GM12878 (cell line): Measurements from ENCODE around the gene PPP5C. TPM values are rescaled to one million over a fixed set of nuclear protein-coding genes. Genes with fewer than 3 reads are reported as not detected.
"Not testable (repeated sequence)": the region's sequence is repeated elsewhere in the genome, so short reads cannot be mapped to it uniquely, and the experiment has no call there.

Experiments
- ATAC-seq: fragments of 200-7000 bp; cut with Tn5 transposase; 3 replicates; pipeline ENCODE4 v1.9.1; 2020; ENCODE audit warnings: mild to moderate bottlenecking, moderate library complexity
- BruUV-seq: library from RNA; stranded (reverse); fragments of 400-500 nt; replicated peaks from 2 replicates; lab custom pipeline; 2021; lab: Mats Ljungman, UMichigan
- CTCF ChIA-PET: fragments of 300-600 bp; sonication (Branson Sonifier 250); formaldehyde crosslinking; extraction: SDS; loops from one replicate; lab custom pipeline; 2021; ENCODE audit warnings: inconsistent platforms; lab: Yijun Ruan, JAX
- POLR2A ChIA-PET: fragments of 350-600 bp; formaldehyde crosslinking; extraction: SDS; loops from one replicate; lab custom pipeline; 2021; ENCODE audit warnings: inconsistent platforms; lab: Charles Lee
- RAD21 ChIA-PET: fragments of 300-600 bp; sonication (Branson Sonifier 250); formaldehyde crosslinking; loops from one replicate; lab custom pipeline; 2023; ENCODE audit warnings: antibody characterized with exemption; ENCODE audit not compliant: unreplicated experiment; lab: Charles Lee
- SMC1A ChIA-PET: fragments of 300-600 bp; sonication (Branson Sonifier 250); formaldehyde crosslinking; loops from one replicate; lab custom pipeline; 2023; ENCODE audit not compliant: unreplicated experiment, uncharacterized antibody; lab: Charles Lee
- DNase-seq: peaks from one replicate; pipeline ENCODE4 v3.0.0-alpha.2; 2011; ENCODE audit warnings: low read depth, low spot score
- FAIRE-seq: peaks from 3 replicates; lab custom pipeline; 2011; peaks lifted over from hg19 to GRCh38; lab: Jason Lieb, UNC
- H2AFZ ChIP-seq: 2 replicates; pipeline ENCODE4 v1.6.0; 2011; ENCODE audit warnings: low read depth, low read length, control low read depth; ENCODE audit not compliant: control insufficient read depth
- H3K27ac ChIP-seq: 2 replicates; pipeline ENCODE4 v1.5.1; 2011; ENCODE audit warnings: control low read depth; ENCODE audit not compliant: control insufficient read depth, insufficient read depth
- H3K27me3 ChIP-seq, 2 experiments: replicated peaks in 1 of 2; 2 replicates each; pipeline versions ENCODE4 v1.6.0 to v1.6.1; 2011; ENCODE audit warnings: low read length in 1 of 2; ENCODE audit not compliant: control insufficient read depth in 2 of 2, insufficient read depth in 2 of 2
- H3K36me3 ChIP-seq, 2 experiments: 2 replicates each; pipeline ENCODE4 v1.5.1; 2011; ENCODE audit warnings: low read length in 1 of 2; ENCODE audit not compliant: control insufficient read depth in 2 of 2, insufficient read depth in 2 of 2
- H3K4me1 ChIP-seq: 2 replicates; pipeline ENCODE4 v1.6.1; 2011; ENCODE audit warnings: mild to moderate bottlenecking, low read length, moderate library complexity, mixed read lengths; ENCODE audit not compliant: control insufficient read depth, insufficient read depth
- H3K4me2 ChIP-seq: 2 replicates; pipeline ENCODE4 v1.6.0; 2011; ENCODE audit warnings: control low read depth; ENCODE audit not compliant: control insufficient read depth, insufficient read depth
- H3K4me3 ChIP-seq: fragments of 200-600 bp; sonication (generic); 2 replicates; pipeline ENCODE4 v1.5.1; 2016
- H3K79me2 ChIP-seq: 2 replicates; pipeline ENCODE4 v1.6.0; 2011; ENCODE audit warnings: low read length; ENCODE audit not compliant: control insufficient read depth, insufficient read depth
- H3K9ac ChIP-seq: 2 replicates; pipeline ENCODE4 v1.8.0; 2011; ENCODE audit warnings: low read length, control low read depth, mixed read lengths; ENCODE audit not compliant: control insufficient read depth, insufficient read depth
- H3K9me3 ChIP-seq: replicated peaks from 3 replicates; pipeline ENCODE4 v1.5.1; 2011; ENCODE audit warnings: mild to moderate bottlenecking, low read length; ENCODE audit not compliant: control insufficient read depth, insufficient read depth
- H4K20me1 ChIP-seq: 2 replicates; pipeline ENCODE4 v1.6.0; 2011; ENCODE audit not compliant: control insufficient read depth, insufficient read depth
- CUX1 ChIP-seq: IDR thresholded peaks from 2 replicates; pipeline ENCODE4 v1.6.1; 2012; ENCODE audit warnings: improper control_type of control experiment, low read depth, low read length; ENCODE audit not compliant: insufficient replicate concordance
- NFIC ChIP-seq: IDR thresholded peaks from 2 replicates; pipeline ENCODE4 v1.6.1; 2012; ENCODE audit warnings: low read depth, mild to moderate bottlenecking, inconsistent platforms, low read length, moderate library complexity
- RB1 ChIP-seq: fragments of 450-650 bp; formaldehyde crosslinking; IDR thresholded peaks from 2 replicates; pipeline ENCODE4 v1.6.1; 2017; ENCODE audit warnings: mild to moderate bottlenecking, borderline replicate concordance
- TCF3 ChIP-seq: IDR thresholded peaks from 2 replicates; pipeline ENCODE4 v1.6.1; 2012; ENCODE audit warnings: low read depth, mild to moderate bottlenecking, low read length, borderline replicate concordance; ENCODE audit not compliant: insufficient read depth
- ZBTB11 ChIP-seq: fragments of 450-650 bp; formaldehyde crosslinking; IDR thresholded peaks from 2 replicates; pipeline ENCODE4 v1.5.0; 2022; ENCODE audit warnings: mild to moderate bottlenecking, missing genetic modification characterization
- WGBS: methylation state at CpG from one replicate; pipeline ENCODE4 v1.1.6; 2016; ENCODE audit warnings: low lambda C conversion rate; ENCODE audit not compliant: insufficient replicate concordance, insufficient coverage; ENCODE audit errors: missing lambda C conversion rate; 5-methylcytosine and 5-hydroxymethylcytosine counted together
- in situ Hi-C: fragments of 300-500 bp; cut with MboI; formaldehyde crosslinking; loops from 9 replicates; pipeline ENCODE4 v1.14.3; 2018; ENCODE audit warnings: mixed read lengths
- intact Hi-C: fragments of 100-400 bp; cut with micrococcal nuclease; formaldehyde crosslinking; loops from one replicate; pipeline ENCODE4 v1.14.2; 2022; ENCODE audit not compliant: unreplicated experiment
- polyA plus RNA-seq, 11 experiments: library from polyadenylated mRNA; depleted of rRNA in 4 of 11; unstranded in 6 of 11; stranded (reverse) in 5 of 11; fragments of >200 nt; fragmentation: Nextera tagmentation in 4 of 11; fragmentation: Illumina TruSeq in 1 of 11; extraction: Ambion mirVana in 4 of 11; extraction: Trizol in 1 of 11; gene quantifications; 1 replicate in 1 of 11; 2 replicates in 10 of 11; pipeline versions ENCODE4 v1.2.1 to v1.2.3, GENCODE V29; 2011 to 2016; ENCODE audit warnings: inconsistent platforms in 2 of 11, missing spikeins in 2 of 11, low read depth in 1 of 11
- total RNA-seq, 4 experiments: library from RNA; depleted of rRNA in 3 of 4; stranded (reverse); fragments of >200 nt in 3 of 4; fragmentation: Illumina TruSeq in 1 of 4; extraction: Trizol in 1 of 4; gene quantifications; 2 replicates each; pipeline versions ENCODE4 v1.2.1 to v1.2.3, GENCODE V29; 2013 to 2021

PPP5C gene
- total and polyA plus RNA-seq, 10 of the 15 experiments (the other 5 are each of a cell fraction or from before 2014, with no cell fraction given), result 1.1 to 154 (median 94.5) TPM

- DNase-seq, H3K27me3 ChIP-seq, H3K4me3 ChIP-seq, H3K9ac ChIP-seq, CTCF ChIA-PET, H3K36me3 ChIP-seq, H3K27ac ChIP-seq, H4K20me1 ChIP-seq, FAIRE-seq, POLR2A ChIA-PET, RAD21 ChIA-PET, SMC1A ChIA-PET, H3K4me1 ChIP-seq, H3K4me2 ChIP-seq, H2AFZ ChIP-seq, H3K79me2 ChIP-seq, H3K9me3 ChIP-seq, BruUV-seq, intact Hi-C loops, ATAC-seq, in situ Hi-C loops: not testable (repeated sequence)
- 50% methylated on average over 9 of the region's 9 CpGs for WGBS
Measured at GRCh38 chr19:46323227-46323626, 23.7 kb upstream of the PPP5C start.

- no peaks in the 10 kb centered on the region for H3K36me3 ChIP-seq
- DNase-seq (no peak), FAIRE-seq (no peak), ATAC-seq (no peak)
- BruUV-seq, result no TSS peak
- no peak overlapping the region for H3K9ac ChIP-seq
- peaks cover 10% of the 10 kb centered on the region; the same call in 2 of the 3 replicates for H3K9me3 ChIP-seq
- no peak overlapping the region for H3K4me3 ChIP-seq
- POLR2A ChIA-PET, result no interaction called here
- SMC1A ChIA-PET, result no interaction called here
- intact Hi-C loops, result no loop called here
- no peak overlapping the region for H2AFZ ChIP-seq
- no peaks in the 10 kb centered on the region; a peak in 1 of 4 replicates for H3K27me3 ChIP-seq
- WGBS, result 48% methylated on average over 3 of the region's 3 CpGs
- H3K79me2 ChIP-seq, result no peaks in the 10 kb centered on the region
- H3K27ac ChIP-seq, result no peak overlapping the region
- CTCF ChIA-PET, result no interaction called here
- RAD21 ChIA-PET, result no interaction called here
- H3K4me2 ChIP-seq, result no peak overlapping the region
- no peaks in the 10 kb centered on the region for H3K4me1 ChIP-seq
- in situ Hi-C loops, result no loop called here
- H4K20me1 ChIP-seq, result no peaks in the 10 kb centered on the region
- no peak for TF ChIP-seq TCF3
- no peak for TF ChIP-seq RB1
- no peak for TF ChIP-seq NFIC
- TF ChIP-seq ZBTB11, result no peak
- no peak for TF ChIP-seq CUX1
Measured at GRCh38 chr19:46324277-46324676, 22.6 kb upstream of the PPP5C start.
